PC-3 (cell line): ENCODE results near the gene CASP6.

ENCODE experiments used
- CTCF ChIP-seq: fragments of 300-600 bp; sonication (generic); conservative IDR thresholded peaks from 2 replicates; pipeline ENCODE4 v1.5.1; 2017; ENCODE audit warnings: antibody characterized with exemption, low read depth, mild to moderate bottlenecking, low read length
- EZH2 ChIP-seq: fragments of 300-600 bp; sonication (generic); IDR thresholded peaks from one replicate; pipeline ENCODE4 v1.6.1; 2017; ENCODE audit warnings: antibody characterized with exemption, mild to moderate bottlenecking, low read length; ENCODE audit not compliant: unreplicated experiment
- EZH2phosphoT487 ChIP-seq: fragments of 300-600 bp; sonication (generic); IDR thresholded peaks from 2 replicates; pipeline ENCODE4 v1.6.1; 2018; ENCODE audit warnings: mild to moderate bottlenecking, antibody characterized with exemption, low read length, borderline replicate concordance

- TF ChIP-seq CTCF = no peak
- no peak for TF ChIP-seq EZH2
- TF ChIP-seq EZH2phosphoT487 = no peak
Measured at GRCh38 chr4:109701566-109702410, 1.5 kb downstream of the CASP6 start.
